22Rv1 (cell line): Measurements from ENCODE around the gene XRCC3.

ENCODE experiments used
- H3K27ac ChIP-seq: fragments of 450-650 bp; 2 replicates; pipeline ENCODE4 v1.5.1; 2017
- ZFX ChIP-seq: fragments of 450-650 bp; IDR thresholded peaks from 2 replicates; pipeline ENCODE4 v1.6.1; 2017; ENCODE audit warnings: antibody characterized with exemption, borderline replicate concordance
- TF ChIP-seq, protein P1 (sequence below): fragments of 450-650 bp; IDR thresholded peaks from 2 replicates; pipeline ENCODE4 v1.5.1; 2017; ENCODE audit warnings: mild to moderate bottlenecking

Gene XRCC3

DNA sequence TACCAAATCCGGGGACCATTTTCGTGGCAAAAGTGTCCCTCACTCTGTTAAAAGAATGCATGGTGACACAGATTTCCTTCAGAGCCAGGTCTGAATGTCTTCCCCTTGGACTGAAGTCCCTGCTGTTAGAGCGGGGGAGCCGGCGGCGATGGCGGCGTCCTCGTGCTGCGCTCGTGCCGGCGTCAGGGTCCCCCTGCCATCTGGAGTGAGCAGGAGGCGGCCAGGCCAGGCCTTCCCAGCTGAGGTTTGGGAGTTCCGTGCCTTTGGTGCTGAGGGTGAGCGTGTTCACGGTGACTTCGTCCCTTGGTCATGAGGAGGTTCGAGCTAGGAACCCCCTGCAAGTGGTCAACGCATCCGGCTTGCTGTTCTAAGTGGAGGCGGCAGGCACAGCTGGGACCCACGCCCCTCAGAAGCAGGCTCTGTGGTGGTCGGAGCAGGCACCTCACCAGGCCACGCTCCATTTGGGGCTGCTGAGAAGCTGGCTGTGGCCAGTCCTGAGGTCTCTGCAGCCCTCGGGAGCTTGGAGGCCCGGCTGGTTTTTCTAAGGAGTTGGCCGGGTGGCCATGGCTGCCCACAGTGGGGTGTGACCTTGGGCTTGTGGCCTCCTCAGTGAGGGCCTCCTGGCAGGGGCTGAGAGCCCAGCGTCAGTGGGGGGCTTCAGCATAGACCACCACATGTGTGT, 9.9 kb upstream of the XRCC3 start:
- TF ChIP-seq, protein P1, sequence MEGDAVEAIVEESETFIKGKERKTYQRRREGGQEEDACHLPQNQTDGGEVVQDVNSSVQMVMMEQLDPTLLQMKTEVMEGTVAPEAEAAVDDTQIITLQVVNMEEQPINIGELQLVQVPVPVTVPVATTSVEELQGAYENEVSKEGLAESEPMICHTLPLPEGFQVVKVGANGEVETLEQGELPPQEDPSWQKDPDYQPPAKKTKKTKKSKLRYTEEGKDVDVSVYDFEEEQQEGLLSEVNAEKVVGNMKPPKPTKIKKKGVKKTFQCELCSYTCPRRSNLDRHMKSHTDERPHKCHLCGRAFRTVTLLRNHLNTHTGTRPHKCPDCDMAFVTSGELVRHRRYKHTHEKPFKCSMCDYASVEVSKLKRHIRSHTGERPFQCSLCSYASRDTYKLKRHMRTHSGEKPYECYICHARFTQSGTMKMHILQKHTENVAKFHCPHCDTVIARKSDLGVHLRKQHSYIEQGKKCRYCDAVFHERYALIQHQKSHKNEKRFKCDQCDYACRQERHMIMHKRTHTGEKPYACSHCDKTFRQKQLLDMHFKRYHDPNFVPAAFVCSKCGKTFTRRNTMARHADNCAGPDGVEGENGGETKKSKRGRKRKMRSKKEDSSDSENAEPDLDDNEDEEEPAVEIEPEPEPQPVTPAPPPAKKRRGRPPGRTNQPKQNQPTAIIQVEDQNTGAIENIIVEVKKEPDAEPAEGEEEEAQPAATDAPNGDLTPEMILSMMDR: no peak
- TF ChIP-seq ZFX: no peak
- H3K27ac ChIP-seq: no peak overlapping the region

GRCh38 chr14:103724116-103724515, 8.9 kb upstream of the XRCC3 start:
- TF ChIP-seq, protein P1: no peak
- TF ChIP-seq ZFX: no peak
- H3K27ac ChIP-seq: no peak overlapping the region

DNA sequence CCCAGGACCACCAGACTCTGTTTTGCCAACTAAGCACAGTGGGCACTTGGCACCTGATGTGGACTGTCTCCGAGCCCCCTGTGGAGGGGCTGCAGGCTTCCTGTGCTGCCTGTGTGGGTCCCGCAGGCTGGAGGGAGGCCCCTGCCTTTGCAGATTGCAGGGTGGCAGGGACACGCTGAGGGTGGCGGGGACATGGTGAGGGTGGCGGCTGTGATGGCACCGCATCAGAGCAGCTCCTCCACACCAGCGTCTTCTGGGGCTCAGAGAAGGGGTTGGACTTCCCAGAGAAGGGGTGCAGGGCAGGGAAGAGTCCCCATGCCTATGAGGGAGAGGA, 8.5 kb upstream of the XRCC3 start:
- TF ChIP-seq, protein P1: no peak
- no peak for TF ChIP-seq ZFX
- H3K27ac ChIP-seq: no peak overlapping the region

- H3K27ac ChIP-seq: no peak overlapping the region
- TF ChIP-seq ZFX: no peak
- TF ChIP-seq, protein P1: no peak
These were observed 6.3 kb upstream of the XRCC3 start for GRCh38 chr14:103721334-103722120.

- no peak overlapping the region for H3K27ac ChIP-seq
These were observed 4.5 kb upstream of the XRCC3 start for GRCh38 chr14:103719751-103720150.

DNA sequence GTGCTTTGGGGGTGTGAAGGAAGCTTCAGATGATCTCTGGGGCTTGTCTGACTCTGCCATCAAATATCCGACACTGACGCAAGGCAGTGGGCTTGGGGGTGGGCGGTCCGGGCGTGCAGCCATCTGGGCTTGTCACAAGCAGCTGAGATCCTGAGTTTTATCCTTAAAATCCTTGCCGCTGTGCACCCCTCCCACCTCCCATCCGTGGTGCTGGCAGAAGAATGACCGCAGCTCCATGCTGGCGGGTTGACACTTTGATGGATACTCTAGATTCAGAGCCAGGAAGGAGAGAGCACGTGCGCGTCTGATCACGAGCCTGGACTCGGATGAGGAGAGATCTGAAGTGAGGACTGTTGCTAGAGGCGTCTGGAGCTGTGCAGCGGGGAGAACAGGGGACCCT, 3.3 kb upstream of the XRCC3 start:
- no peak overlapping the region for H3K27ac ChIP-seq
- TF ChIP-seq, protein P1: no peak
- TF ChIP-seq ZFX: no peak

More at GRCh38 chr14:103719751-103720150, 4.5 kb upstream of the XRCC3 start:
- TF ChIP-seq ZFX: no peak
- TF ChIP-seq, protein P1: no peak

- H3K27ac ChIP-seq: no peak overlapping the region
- TF ChIP-seq, protein P1: no peak
- no peak for TF ChIP-seq ZFX
These were observed 1.7 kb upstream of the XRCC3 start for GRCh38 chr14:103716899-103717411.
